ENCODE measurements around the gene FAM181A. TPM values are rescaled to one million over a fixed set of nuclear protein-coding genes. Genes with fewer than 3 reads are reported as not detected.

Gene FAM181A
- not detected in 5 replicates for total RNA-seq (2022; extraction: Qiagen RNA extraction; ENCODE audit: low read depth)

DNA sequence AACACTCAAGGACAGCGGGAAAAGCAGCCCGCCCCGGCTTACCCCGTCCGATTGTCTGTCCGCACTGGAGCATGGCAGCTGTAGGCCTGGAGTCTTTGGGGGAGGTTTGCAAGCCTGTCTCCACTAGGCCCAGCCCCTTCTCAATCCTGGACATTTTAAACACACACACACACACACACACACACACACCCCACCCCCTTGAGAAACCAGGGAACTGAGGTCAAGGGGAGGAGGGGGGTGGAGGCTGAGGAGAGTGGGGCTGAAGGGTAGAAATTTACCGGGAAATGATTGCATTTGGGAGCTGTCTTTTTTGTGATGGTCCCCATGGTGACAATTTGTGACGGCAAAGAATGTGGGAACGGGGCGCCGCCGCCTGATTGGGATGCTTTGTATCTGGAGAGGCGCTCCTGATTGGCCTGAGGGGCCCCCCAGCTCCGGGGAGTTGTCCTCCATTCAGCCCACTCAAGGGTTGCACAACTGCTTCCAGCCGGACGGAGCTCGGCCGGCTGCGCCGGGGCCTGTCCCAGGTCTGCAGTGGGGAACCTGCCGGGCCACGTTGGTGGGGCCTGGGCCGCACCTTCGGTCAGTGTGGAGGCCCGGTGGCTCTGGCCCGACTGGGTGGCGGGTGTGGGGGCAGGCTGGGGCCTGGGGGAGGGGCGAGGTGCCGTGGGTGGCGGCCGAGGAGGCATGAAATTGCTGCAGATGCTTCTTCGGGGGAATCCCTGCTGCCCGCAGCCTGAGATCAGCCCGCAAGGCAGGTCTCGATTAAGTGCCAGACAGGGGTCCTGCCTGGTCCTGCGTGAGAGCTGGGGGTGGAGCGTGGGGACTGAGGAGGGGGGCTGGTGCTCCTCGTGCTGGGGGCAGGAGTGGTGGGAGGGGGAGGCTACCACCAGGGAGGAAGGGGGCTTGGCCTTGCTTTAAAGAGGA is at the start of gene FAM181A:
TSS of gene FAM181A (plus strand) at position 472 of the 927 bp plus-strand sequence. CDS start 942 bp downstream, outside the sequence.

DNA sequence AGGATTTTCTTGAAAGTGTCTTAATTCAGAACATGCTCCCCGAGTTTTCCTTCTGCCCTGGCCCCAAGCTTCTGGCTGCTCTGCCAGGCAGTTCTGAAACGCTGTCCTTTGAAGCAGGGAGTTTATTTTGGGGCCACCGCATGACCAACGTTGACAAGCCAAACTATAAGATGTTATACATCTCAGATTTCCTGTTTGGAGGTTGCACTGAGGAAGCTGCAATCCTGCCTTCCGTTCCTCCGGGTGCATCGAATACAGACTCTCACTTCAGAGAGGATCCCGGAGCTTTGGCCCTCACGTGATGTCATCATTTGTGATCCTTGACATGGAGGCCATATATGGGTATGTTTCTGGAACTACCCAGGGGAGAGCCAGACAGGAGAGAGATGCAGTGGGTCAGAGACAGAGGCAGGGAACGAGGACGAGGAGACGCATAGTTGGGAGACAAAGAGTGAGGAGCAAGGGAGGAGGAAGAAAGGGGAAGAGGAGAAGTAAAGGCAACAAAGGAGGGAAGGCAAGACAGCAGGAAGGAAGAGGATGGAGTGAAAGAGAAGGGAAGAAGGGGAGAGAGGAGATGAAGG is 49.4 kb downstream of the FAM181A start, which contains the start of gene ASB2:
TSS of gene ASB2 (minus strand) at position 94 of the 581 bp plus-strand sequence. CDS start 12,031 bp downstream, outside the sequence.

Other genes starting within 250 kb of the FAM181A start
- 0.26 to 0.40 TPM (median 0.38 TPM) in 5 replicates for gene PRIMA1, start 138.9 kb upstream of the FAM181A start, total RNA-seq (2022; extraction: Qiagen RNA extraction; ENCODE audit: low read depth)
- 1.4 to 4.1 TPM (median 1.9 TPM) in 5 replicates for gene ASB2, start 49.2 kb downstream of the FAM181A start, total RNA-seq (2022; extraction: Qiagen RNA extraction; ENCODE audit: low read depth)
- gene CCDC197, start 70.0 kb downstream of the FAM181A start, total RNA-seq (2022; extraction: Qiagen RNA extraction; ENCODE audit: low read depth) = not detected in 5 replicates
- gene OTUB2, start 99.0 kb downstream of the FAM181A start, total RNA-seq (2022; extraction: Qiagen RNA extraction; ENCODE audit: low read depth) = 4.2 to 6.7 TPM (median 5.0 TPM) in 5 replicates
- 177 to 195 TPM (median 194 TPM) in 5 replicates for gene DDX24, start 153.9 kb downstream of the FAM181A start, total RNA-seq (2022; extraction: Qiagen RNA extraction; ENCODE audit: low read depth)
- gene IFI27L1, start 154.0 kb downstream of the FAM181A start, total RNA-seq (2022; extraction: Qiagen RNA extraction; ENCODE audit: low read depth) = 18.5 to 21.8 TPM (median 19.0 TPM) in 5 replicates
- 1.2 to 1.9 TPM (median 1.4 TPM) in 5 replicates for gene IFI27, start 183.4 kb downstream of the FAM181A start, total RNA-seq (2022; extraction: Qiagen RNA extraction; ENCODE audit: low read depth)
- 47.7 to 59.3 TPM (median 48.4 TPM) in 5 replicates for gene IFI27L2, start 202.3 kb downstream of the FAM181A start, total RNA-seq (2022; extraction: Qiagen RNA extraction; ENCODE audit: low read depth)
- gene PPP4R4, start 247.0 kb downstream of the FAM181A start, total RNA-seq (2022; extraction: Qiagen RNA extraction; ENCODE audit: low read depth) = 0.22 to 0.99 TPM (median 0.38 TPM) in 5 replicates

Measured in A549 treated with DMSO at 1 μM for 4 hours (cell line).